ENCODE data around the gene SKI. TPM values are rescaled to one million over a fixed set of nuclear protein-coding genes. Genes with fewer than 3 reads are reported as not detected.
A peak's percentile ranks its signal among the peaks of the same experiment; 100 is the strongest.

SKI gene
- total RNA-seq, 2 donors from 2014 or later = 46.2 to 114 TPM

GRCh38 chr1:2208309-2209239 lies 19.5 kb upstream of the SKI start:
- intact Hi-C loops (cut with DNase I) = no loop called here
- 47% methylated on average over 23 of the region's 24 CpGs for WGBS

GRCh38 chr1:2209400-2210083 lies 18.6 kb upstream of the SKI start:
- peak overlapping the region; percentile 49 to 82 for H3K27ac ChIP-seq
- H3K4me1 ChIP-seq (replicated peaks) = peaks cover 42% of the 10 kb centered on the region
- 59% methylated on average over 18 of the region's 18 CpGs for WGBS
- intact Hi-C loops (cut with DNase I) = no loop called here
- H3K9me3 ChIP-seq = no peaks in the 10 kb centered on the region
- TF ChIP-seq POLR2A (IDR thresholded peaks at IDR 0.05) (no peak), POLR2AphosphoS5 (IDR thresholded peaks at IDR 0.05) (no peak), CTCF (IDR thresholded peaks at IDR 0.05) (no peak)
- no peaks in the 10 kb centered on the region for H3K36me3 ChIP-seq
- H3K4me3 ChIP-seq = no peak overlapping the region
- DNase-seq (ENCODE audit: low spot score) = no peak
- no peaks in the 10 kb centered on the region for H3K27me3 ChIP-seq (replicated peaks; ENCODE audit: insufficient read depth)

More at GRCh38 chr1:2208309-2209239, 19.5 kb upstream of the SKI start:
- H3K4me1 ChIP-seq (replicated peaks) = peaks cover 33% of the 10 kb centered on the region
- H3K27ac ChIP-seq = peak overlapping the region; percentile 64 to 82
- peak in 2 of 4 experiments; percentile 18 to 34 for TF ChIP-seq CTCF (IDR thresholded peaks at IDR 0.05)
- TF ChIP-seq POLR2A (IDR thresholded peaks at IDR 0.05) = no peak
- peak; percentile 91 for TF ChIP-seq POLR2AphosphoS5 (IDR thresholded peaks at IDR 0.05)
- no peaks in the 10 kb centered on the region for H3K27me3 ChIP-seq (replicated peaks; ENCODE audit: insufficient read depth)
- no peak overlapping the region for H3K4me3 ChIP-seq
- no peaks in the 10 kb centered on the region for H3K36me3 ChIP-seq
- H3K9me3 ChIP-seq = no peaks in the 10 kb centered on the region
- DNase-seq (ENCODE audit: low spot score) = peak; percentile 88

- Histone ChIP-seq H3K4me1 (replicated peaks) (peaks cover 46% of the 10 kb centered on the region), H3K9me3 (no peaks in the 10 kb centered on the region), H3K27ac (peak overlapping the region; percentile 49 to 82), H3K4me3 (no peak overlapping the region), H3K27me3 (replicated peaks; ENCODE audit: insufficient read depth) (no peaks in the 10 kb centered on the region), H3K36me3 (no peaks in the 10 kb centered on the region)
- intact Hi-C loops (cut with DNase I) = no loop called here
- WGBS = 60% methylated on average over 19 of the region's 19 CpGs
- DNase-seq (ENCODE audit: low spot score) = no peak
- TF ChIP-seq CTCF (IDR thresholded peaks at IDR 0.05) = no peak
- TF ChIP-seq POLR2AphosphoS5 (IDR thresholded peaks at IDR 0.05) = peak; percentile 19
These were observed 17.9 kb upstream of the SKI start for GRCh38 chr1:2210084-2210653.

- Histone ChIP-seq H3K4me3 (no peak overlapping the region), H3K4me1 (replicated peaks) (peaks cover 46% of the 10 kb centered on the region), H3K36me3 (no peaks in the 10 kb centered on the region), H3K27ac (peak overlapping the region in 1 of 2 donors; percentile 82), H3K27me3 (replicated peaks; ENCODE audit: insufficient read depth) (no peaks in the 10 kb centered on the region), H3K9me3 (no peaks in the 10 kb centered on the region)
- TF ChIP-seq CTCF (IDR thresholded peaks at IDR 0.05) (no peak), POLR2A (IDR thresholded peaks at IDR 0.05) (no peak), POLR2AphosphoS5 (IDR thresholded peaks at IDR 0.05) (no peak)
- no peak for DNase-seq (ENCODE audit: low spot score)
- intact Hi-C loops (cut with DNase I) = no loop called here
- WGBS = 93% methylated on average over 5 of the region's 13 CpGs
These were observed 17.3 kb upstream of the SKI start for GRCh38 chr1:2210786-2211185.

Data from prostate gland (tissue), 2 donors.